HG02840 (cell line): ENCODE results near the gene ZNF222.

Experiments
- ATAC-seq: cut with Tn5 transposase; IDR thresholded peaks from one replicate; pipeline ENCODE4 v1.9.1; 2021; ENCODE audit warnings: mild to moderate bottlenecking, moderate library complexity, moderate number of reproducible peaks; ENCODE audit not compliant: unreplicated experiment, low FRiP score

The ZNF222 gene

GRCh38 chr19:44025217-44025936 lies at the start of gene ZNF222:
Gene ZNF222, plus strand, starts transcription at chr19:44025379. Its CDS starts 58 bp downstream, at chr19:44025437.
- ATAC-seq = peak; percentile 77

GRCh38 chr19:43976732-43977131 lies 48.4 kb upstream of the ZNF222 start:
- ATAC-seq = no peak

GRCh38 chr19:43983544-43983911 lies 41.7 kb upstream of the ZNF222 start:
- peak; percentile 24 for ATAC-seq

- ATAC-seq = peak; percentile 91
Observed at GRCh38 chr19:43983912-43984686, 41.1 kb upstream of the ZNF222 start, which contains the start of gene ZNF155. Gene ZNF155, plus strand, starts transcription at chr19:43984188. Its CDS starts 4,356 bp downstream, at chr19:43988544.

GRCh38 chr19:43984687-43985000 lies 40.5 kb upstream of the ZNF222 start:
- ATAC-seq = no peak

- ATAC-seq = no peak
Observed at GRCh38 chr19:43997631-43998290, 27.4 kb upstream of the ZNF222 start.

GRCh38 chr19:44002212-44002565 lies 23.0 kb upstream of the ZNF222 start:
- no peak for ATAC-seq

- ATAC-seq = peak; percentile 90
Observed at GRCh38 chr19:44002566-44003460, 22.4 kb upstream of the ZNF222 start, which contains the start of gene ZNF230. Gene ZNF230, plus strand, starts transcription at chr19:44002957. Its CDS starts 4,122 bp downstream, at chr19:44007079.

GRCh38 chr19:44003461-44004009 lies 21.6 kb upstream of the ZNF222 start:
- peak; percentile 7 for ATAC-seq

GRCh38 chr19:44005973-44006372 lies 19.2 kb upstream of the ZNF222 start:
- no peak for ATAC-seq

- ATAC-seq = no peak
Observed at GRCh38 chr19:44007473-44007872, 17.7 kb upstream of the ZNF222 start.

GRCh38 chr19:44010468-44010867 lies 14.7 kb upstream of the ZNF222 start:
- ATAC-seq = no peak

- no peak for ATAC-seq
Observed at GRCh38 chr19:44019498-44019897, 5.7 kb upstream of the ZNF222 start.

GRCh38 chr19:44021221-44021620 lies 4.0 kb upstream of the ZNF222 start:
- no peak for ATAC-seq

- no peak for ATAC-seq
Observed at GRCh38 chr19:44024900-44025216, 321 bp upstream of the ZNF222 start.

- ATAC-seq = no peak
Observed at GRCh38 chr19:44026622-44027021, 1.4 kb downstream of the ZNF222 start.

- ATAC-seq = no peak
Observed at GRCh38 chr19:44032001-44032610, 6.9 kb downstream of the ZNF222 start.

- no peak for ATAC-seq
Observed at GRCh38 chr19:44042147-44042546, 17.0 kb downstream of the ZNF222 start.

- ATAC-seq = no peak
Observed at GRCh38 chr19:44050740-44051649, 25.8 kb downstream of the ZNF222 start.
